Osteoblast (primary cell): ENCODE measurements around the gene SIPA1L3. TPM values are rescaled to one million over a fixed set of nuclear protein-coding genes. Genes with fewer than 3 reads are reported as not detected.

Experiments used
- DNase-seq: peaks from one replicate; pipeline ENCODE4 v3.0.0; 2011; ENCODE audit warnings: low spot score, mixed read lengths; ENCODE audit not compliant: insufficient read length; ENCODE audit errors: missing footprints
- H2AFZ ChIP-seq: 2 replicates; pipeline ENCODE4 v1.6.0; 2011; ENCODE audit warnings: mild to moderate bottlenecking, low read length
- H3K27ac ChIP-seq: 2 replicates; pipeline ENCODE4 v1.5.1; 2011; ENCODE audit warnings: mild to moderate bottlenecking, low read depth, low read length, moderate library complexity
- H3K27me3 ChIP-seq: 2 replicates; pipeline ENCODE4 v1.6.0; 2012; ENCODE audit warnings: mild to moderate bottlenecking, control low read depth, inconsistent platforms, low read length, moderate library complexity; ENCODE audit not compliant: insufficient read depth
- H3K36me3 ChIP-seq: 2 replicates; pipeline ENCODE4 v1.5.1; 2011; ENCODE audit warnings: mild to moderate bottlenecking, low read length, control low read depth, moderate library complexity; ENCODE audit not compliant: insufficient read depth
- H3K4me1 ChIP-seq: 2 replicates; pipeline ENCODE4 v1.5.1; 2011; ENCODE audit warnings: mild to moderate bottlenecking, low read length, control low read depth, moderate library complexity; ENCODE audit not compliant: insufficient read depth
- H3K4me2 ChIP-seq: 2 replicates; pipeline ENCODE4 v1.6.0; 2011; ENCODE audit warnings: mild to moderate bottlenecking, low read length; ENCODE audit not compliant: insufficient read depth
- H3K4me3 ChIP-seq: fragments of 200-600 bp; sonication (generic); 3 replicates; pipeline ENCODE4 v1.5.1; 2012; ENCODE audit warnings: mild to moderate bottlenecking, low read length, inconsistent platforms; ENCODE audit not compliant: insufficient read depth
- H3K79me2 ChIP-seq: 2 replicates; pipeline ENCODE4 v1.6.0; 2012; ENCODE audit warnings: mild to moderate bottlenecking, low read length, control low read depth, inconsistent platforms; ENCODE audit not compliant: insufficient read depth
- H3K9me3 ChIP-seq: 2 replicates; pipeline ENCODE4 v1.5.1; 2011; ENCODE audit warnings: low read depth, low read length, control low read depth
- H4K20me1 ChIP-seq: 2 replicates; pipeline ENCODE4 v1.6.0; 2012; ENCODE audit warnings: mild to moderate bottlenecking, low read length, control low read depth; ENCODE audit not compliant: insufficient read depth
- CTCF ChIP-seq: IDR thresholded peaks from 2 replicates; pipeline ENCODE4 v1.5.1; 2011; ENCODE audit warnings: mild to moderate bottlenecking, low read depth, low read length, moderate library complexity; ENCODE audit errors: extremely low read depth
- total RNA-seq: library from RNA; depleted of rRNA; stranded (reverse); fragments of >200 nt; gene quantifications from 2 replicates; pipeline ENCODE4 v1.2.3, GENCODE V29; 2012

SIPA1L3 gene
- total RNA-seq, 1 donor, result 17.4 TPM

GRCh38 chr19:38031423-38031770 lies 124.4 kb downstream of the SIPA1L3 start:
- Histone ChIP-seq H3K27ac (peak overlapping the region; percentile 97), H3K36me3 (peaks cover 11% of the 10 kb centered on the region), H2AFZ (no peak overlapping the region), H3K4me2 (peak overlapping the region; percentile 52), H4K20me1 (no peaks in the 10 kb centered on the region), H3K4me1 (peaks cover 66% of the 10 kb centered on the region), H3K79me2 (peaks cover 66% of the 10 kb centered on the region), H3K4me3 (no peak overlapping the region), H3K27me3 (no peaks in the 10 kb centered on the region), H3K9me3 (no peaks in the 10 kb centered on the region)
- TF ChIP-seq CTCF, result no peak
- DNase-seq, result no peak

- no peaks in the 10 kb centered on the region for H3K9me3 ChIP-seq
- no peak overlapping the region for H3K4me3 ChIP-seq
- H3K4me2 ChIP-seq, result peak overlapping the region; percentile 52
- H3K36me3 ChIP-seq, result peaks cover 11% of the 10 kb centered on the region
- DNase-seq, result no peak
- H3K4me1 ChIP-seq, result peaks cover 70% of the 10 kb centered on the region
- peak overlapping the region; percentile 97 for H3K27ac ChIP-seq
- TF ChIP-seq CTCF, result no peak
- H4K20me1 ChIP-seq, result no peaks in the 10 kb centered on the region
- H3K79me2 ChIP-seq, result peaks cover 66% of the 10 kb centered on the region
- no peak overlapping the region for H2AFZ ChIP-seq
- H3K27me3 ChIP-seq, result no peaks in the 10 kb centered on the region
Observed at GRCh38 chr19:38032151-38032550, 125.1 kb downstream of the SIPA1L3 start.

- Histone ChIP-seq H3K4me1 (peaks cover 70% of the 10 kb centered on the region), H2AFZ (no peak overlapping the region), H3K27ac (peak overlapping the region; percentile 97), H4K20me1 (no peaks in the 10 kb centered on the region), H3K36me3 (peaks cover 11% of the 10 kb centered on the region), H3K9me3 (no peaks in the 10 kb centered on the region), H3K4me3 (no peak overlapping the region), H3K4me2 (peak overlapping the region; percentile 44), H3K27me3 (no peaks in the 10 kb centered on the region), H3K79me2 (peaks cover 66% of the 10 kb centered on the region)
- TF ChIP-seq CTCF, result no peak
- DNase-seq, result no peak
Observed at GRCh38 chr19:38032951-38033350, 125.9 kb downstream of the SIPA1L3 start.

- Histone ChIP-seq H3K4me1 (peaks cover 68% of the 10 kb centered on the region), H3K36me3 (peaks cover 11% of the 10 kb centered on the region), H4K20me1 (no peaks in the 10 kb centered on the region), H3K27me3 (no peaks in the 10 kb centered on the region), H2AFZ (no peak overlapping the region), H3K27ac (peak overlapping the region; percentile 97), H3K9me3 (no peaks in the 10 kb centered on the region), H3K79me2 (peaks cover 65% of the 10 kb centered on the region), H3K4me3 (no peak overlapping the region), H3K4me2 (peak overlapping the region; percentile 44)
- no peak for DNase-seq
- TF ChIP-seq CTCF, result no peak
Observed at GRCh38 chr19:38033658-38034491, 126.9 kb downstream of the SIPA1L3 start.
